K562 (cell line): Measurements from ENCODE around the gene SPEG. TPM values are rescaled to one million over a fixed set of nuclear protein-coding genes. Genes with fewer than 3 reads are reported as not detected.

Source experiments
- CHCHD3 ChIP-seq: fragments of 250-450 bp; sonication (Bioruptor Pico); IDR thresholded peaks from 2 replicates; pipeline ENCODE4 v2.1.2; 2022; ENCODE audit warnings: mild to moderate bottlenecking
- DPF2 ChIP-seq: fragments of 450-650 bp; IDR thresholded peaks from 2 replicates; pipeline ENCODE4 v1.6.1; 2016
- MCM3 ChIP-seq: fragments of 450-650 bp; IDR thresholded peaks from 2 replicates; pipeline ENCODE4 v1.6.1; 2016
- SPI1 ChIP-seq: IDR thresholded peaks from 2 replicates; pipeline ENCODE4 v1.6.1; 2011; ENCODE audit warnings: low read depth, low read length, control low read depth, borderline replicate concordance
- polyA plus RNA-seq, 8 experiments: library from polyadenylated mRNA; depleted of rRNA in 4 of 8; stranded (reverse) in 5 of 8; unstranded in 3 of 8; fragments of >200 nt; fragmentation: Nextera tagmentation in 2 of 8; fragmentation: Illumina TruSeq in 1 of 8; extraction: Ambion mirVana in 2 of 8; extraction: Trizol in 1 of 8; gene quantifications; 2 replicates each; pipeline versions ENCODE4 v1.2.1 to v1.2.3, GENCODE V29; 2011 to 2014; ENCODE audit warnings: inconsistent platforms in 1 of 8, missing spikeins in 1 of 8
- total RNA-seq, 7 experiments: library from RNA; depleted of rRNA in 6 of 7; stranded (reverse); fragments of >200 nt in 6 of 7; fragmentation: Illumina TruSeq in 2 of 7; extraction: Trizol in 2 of 7; gene quantifications; 2 replicates each; pipeline versions ENCODE4 v1.2.1 to v1.2.3, GENCODE V29; 2011 to 2021; ENCODE audit warnings: low replicate concordance in 1 of 7
- TF ChIP-seq, protein P1 (sequence below): sonication (generic); formaldehyde crosslinking; IDR thresholded peaks from 2 replicates; pipeline ENCODE4 v1.8.0; 2022; ENCODE audit warnings: missing genetic modification reagents, mild to moderate bottlenecking, borderline replicate concordance
- TF ChIP-seq, protein P2 (sequence below), 2 experiments: fragments of 450-650 bp in 1 of 2; sonication (generic) in 1 of 2; formaldehyde crosslinking in 1 of 2; IDR thresholded peaks in 1 of 2; conservative IDR thresholded peaks in 1 of 2; 2 replicates each; pipeline versions ENCODE4 v1.6.1 to v1.8.1; 2016 to 2023; ENCODE audit warnings: mild to moderate bottlenecking in 2 of 2, moderate library complexity in 2 of 2, inconsistent platforms in 1 of 2, missing genetic modification reagents in 1 of 2

Gene SPEG
- total and polyA plus RNA-seq, 9 of the 15 experiments (the other 6 are each of a cell fraction or from before 2014, with no cell fraction given), result 0.49 to 8.7 (median 3.0) TPM

DNA sequence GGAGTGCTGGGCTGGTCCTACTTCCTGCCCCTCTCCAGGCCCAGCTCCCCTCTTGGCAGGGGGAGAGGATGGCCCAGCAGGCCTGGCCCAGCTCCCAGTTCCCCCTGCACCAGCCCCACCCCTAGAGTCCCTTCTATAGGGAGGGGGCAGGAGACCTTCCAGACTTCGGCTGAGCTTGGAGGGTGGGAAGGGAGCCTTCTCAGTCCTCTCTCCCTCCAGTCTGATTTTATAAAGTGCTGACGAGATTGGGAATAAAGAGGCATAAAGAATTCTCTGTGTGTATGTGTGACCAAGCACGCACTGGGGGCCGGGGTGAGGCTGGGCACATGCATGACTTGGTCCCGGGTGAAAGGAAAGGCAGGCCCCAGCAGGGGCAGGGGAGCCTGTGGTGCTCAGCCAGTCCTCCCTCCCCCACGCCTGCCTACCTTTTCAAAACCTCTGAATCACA, 103.9 kb downstream of the SPEG start (continued):
- TF ChIP-seq, protein P1, sequence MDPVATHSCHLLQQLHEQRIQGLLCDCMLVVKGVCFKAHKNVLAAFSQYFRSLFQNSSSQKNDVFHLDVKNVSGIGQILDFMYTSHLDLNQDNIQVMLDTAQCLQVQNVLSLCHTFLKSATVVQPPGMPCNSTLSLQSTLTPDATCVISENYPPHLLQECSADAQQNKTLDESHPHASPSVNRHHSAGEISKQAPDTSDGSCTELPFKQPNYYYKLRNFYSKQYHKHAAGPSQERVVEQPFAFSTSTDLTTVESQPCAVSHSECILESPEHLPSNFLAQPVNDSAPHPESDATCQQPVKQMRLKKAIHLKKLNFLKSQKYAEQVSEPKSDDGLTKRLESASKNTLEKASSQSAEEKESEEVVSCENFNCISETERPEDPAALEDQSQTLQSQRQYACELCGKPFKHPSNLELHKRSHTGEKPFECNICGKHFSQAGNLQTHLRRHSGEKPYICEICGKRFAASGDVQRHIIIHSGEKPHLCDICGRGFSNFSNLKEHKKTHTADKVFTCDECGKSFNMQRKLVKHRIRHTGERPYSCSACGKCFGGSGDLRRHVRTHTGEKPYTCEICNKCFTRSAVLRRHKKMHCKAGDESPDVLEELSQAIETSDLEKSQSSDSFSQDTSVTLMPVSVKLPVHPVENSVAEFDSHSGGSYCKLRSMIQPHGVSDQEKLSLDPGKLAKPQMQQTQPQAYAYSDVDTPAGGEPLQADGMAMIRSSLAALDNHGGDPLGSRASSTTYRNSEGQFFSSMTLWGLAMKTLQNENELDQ, result no peak
- TF ChIP-seq DPF2 (no peak), MCM3 (no peak), SPI1 (no peak), CHCHD3 (CRISPR knock-in tag) (no peak)
- TF ChIP-seq, protein P2, sequence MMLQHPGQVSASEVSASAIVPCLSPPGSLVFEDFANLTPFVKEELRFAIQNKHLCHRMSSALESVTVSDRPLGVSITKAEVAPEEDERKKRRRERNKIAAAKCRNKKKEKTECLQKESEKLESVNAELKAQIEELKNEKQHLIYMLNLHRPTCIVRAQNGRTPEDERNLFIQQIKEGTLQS (IDR thresholded peaks at IDR 0.05), result no peak
- TF ChIP-seq, protein P2 (CRISPR knock-in tag; conservative IDR thresholded peaks at IDR 0.05), result no peak
